Hepatocyte (in vitro differentiated cells): ENCODE data around the gene ATXN3.

ENCODE experiments used
- CTCF ChIP-seq: fragments of 200-600 bp; sonication (generic); IDR thresholded peaks from 2 replicates; pipeline ENCODE4 v1.5.1; 2016; ENCODE audit warnings: antibody characterized with exemption, mild to moderate bottlenecking; ENCODE audit not compliant: poor library complexity
- EZH2 ChIP-seq: fragments of 200-600 bp; sonication (generic); IDR thresholded peaks from 2 replicates; pipeline ENCODE4 v1.6.1; 2016; ENCODE audit warnings: antibody characterized with exemption, mild to moderate bottlenecking, borderline replicate concordance
- EZH2phosphoT487 ChIP-seq: fragments of 200-600 bp; sonication (generic); IDR thresholded peaks from one replicate; pipeline ENCODE4 v1.6.1; 2018; ENCODE audit warnings: antibody characterized with exemption, mild to moderate bottlenecking, low read depth, moderate library complexity; ENCODE audit not compliant: unreplicated experiment, severe bottlenecking

DNA sequence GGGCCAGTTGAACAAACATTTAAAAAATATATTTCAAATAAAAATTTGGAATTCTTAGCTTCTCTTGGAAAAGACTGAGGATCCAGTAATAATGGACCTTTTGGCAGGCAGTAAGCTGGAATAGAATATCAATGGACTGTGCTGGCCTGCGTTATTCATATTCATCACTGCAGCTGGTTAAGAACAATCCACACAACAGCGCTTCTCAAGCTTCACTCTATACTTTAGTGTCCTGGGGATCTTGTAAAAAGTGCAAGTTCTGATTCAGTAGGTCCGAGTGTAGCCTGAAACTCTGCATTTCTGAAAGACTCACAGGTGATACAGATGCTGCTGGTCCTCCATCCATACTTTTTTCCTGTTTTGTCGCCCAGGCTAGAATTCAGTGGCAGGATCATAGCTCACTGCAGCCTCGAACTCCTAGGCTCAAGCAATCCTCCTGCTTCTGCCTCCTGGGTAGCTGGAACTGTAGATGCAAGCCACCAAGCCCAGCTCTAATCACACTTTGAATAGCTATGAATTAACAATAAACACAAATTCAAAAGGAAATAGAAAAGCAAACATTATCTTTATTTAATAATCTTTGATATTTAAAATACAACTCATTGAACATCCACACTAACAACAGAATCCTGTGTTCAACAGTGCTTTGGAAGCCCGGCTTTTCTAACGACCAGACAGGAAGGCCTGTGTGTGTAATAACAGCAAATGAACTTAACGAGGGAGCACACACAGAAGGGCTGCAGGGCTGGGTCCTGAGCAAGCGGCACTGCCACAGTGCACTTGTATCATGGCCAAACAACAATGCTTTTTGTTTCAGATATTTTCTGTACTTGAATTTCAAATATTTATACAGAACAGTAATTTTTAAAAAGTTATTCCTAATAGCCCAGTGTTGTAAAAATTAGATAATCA lies 48.1 kb downstream of the ATXN3 start:
- TF ChIP-seq EZH2phosphoT487 (no peak), CTCF (no peak), EZH2 (no peak)
